Germinal center (tissue), 1 donor: ENCODE results near the gene TRPV5.

Experiments
- DNase-seq: peaks from one replicate; pipeline ENCODE4 v3.0.0; 2012; ENCODE audit warnings: mixed read lengths, low spot score

Gene TRPV5

DNA sequence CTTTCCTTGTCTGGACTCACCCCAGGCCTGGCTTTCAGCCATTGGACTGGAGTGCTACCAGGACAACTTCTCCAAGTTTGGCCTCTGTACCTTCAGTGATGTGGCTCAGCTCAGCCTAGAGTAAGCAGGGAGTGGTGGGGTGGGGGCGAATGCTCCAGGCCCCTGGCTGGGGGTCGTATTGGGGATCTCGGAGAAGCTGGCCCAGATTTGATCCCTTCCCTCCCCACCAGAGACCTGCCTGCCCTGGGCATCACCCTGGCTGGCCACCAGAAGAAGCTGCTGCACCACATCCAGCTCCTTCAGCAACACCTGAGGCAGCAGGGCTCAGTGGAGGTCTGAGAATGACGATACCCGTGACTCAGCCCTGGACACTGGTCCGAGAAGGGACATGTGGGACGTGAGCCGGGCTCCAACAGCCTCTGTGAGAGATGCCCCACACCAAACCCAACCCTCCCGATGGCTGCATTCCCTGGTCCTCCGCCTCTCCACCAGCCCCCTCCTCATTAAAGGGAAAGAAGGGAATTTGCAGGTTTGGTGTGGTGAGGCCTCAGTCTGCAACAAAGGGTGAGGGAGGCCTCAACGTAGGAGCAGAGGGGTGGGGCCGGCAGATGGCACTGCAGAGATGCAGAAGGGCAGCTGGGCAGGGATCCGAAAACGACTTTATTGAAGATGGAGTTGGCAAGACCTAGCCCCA, 62.8 kb downstream of the TRPV5 start:
- no peak for DNase-seq

- no peak for DNase-seq
Observed at GRCh38 chr7:142870147-142870559, 63.4 kb downstream of the TRPV5 start.

- no peak for DNase-seq
Observed at GRCh38 chr7:142869434-142869833, 64.1 kb downstream of the TRPV5 start.

- DNase-seq: no peak
Observed at GRCh38 chr7:142868986-142869415, 64.5 kb downstream of the TRPV5 start.

DNA sequence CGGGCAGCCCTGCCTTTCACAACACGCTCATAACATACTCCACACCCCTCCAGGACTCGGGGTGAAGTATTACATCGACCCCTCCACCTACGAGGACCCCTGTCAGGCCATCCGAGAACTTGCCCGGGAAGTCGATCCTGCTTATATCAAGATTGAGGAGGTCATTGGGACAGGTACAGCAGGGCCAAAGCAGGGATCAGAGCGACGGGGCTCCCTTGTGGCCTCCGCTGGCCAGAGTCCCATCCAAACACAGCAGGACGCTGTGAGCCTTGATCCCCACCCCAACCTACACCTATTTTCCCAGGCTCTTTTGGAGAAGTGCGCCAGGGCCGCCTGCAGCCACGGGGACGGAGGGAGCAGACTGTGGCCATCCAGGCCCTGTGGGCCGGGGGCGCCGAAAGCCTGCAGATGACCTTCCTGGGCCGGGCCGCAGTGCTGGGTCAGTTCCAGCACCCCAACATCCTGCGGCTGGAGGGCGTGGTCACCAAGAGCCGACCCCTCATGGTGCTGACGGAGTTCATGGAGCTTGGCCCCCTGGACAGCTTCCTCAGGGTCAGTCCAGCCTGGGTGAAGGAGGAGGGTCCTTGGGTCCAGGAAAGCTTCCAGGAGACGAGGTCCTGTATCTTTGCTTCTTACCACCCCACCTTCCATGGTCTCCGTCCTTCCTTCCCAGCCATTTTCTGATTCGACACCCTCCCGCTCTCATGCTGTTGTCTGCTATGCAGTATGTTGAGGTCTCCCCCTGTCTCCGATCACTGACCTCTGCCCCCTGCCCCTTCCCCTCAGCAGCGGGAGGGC, 65.2 kb downstream of the TRPV5 start:
- DNase-seq: no peak

DNA sequence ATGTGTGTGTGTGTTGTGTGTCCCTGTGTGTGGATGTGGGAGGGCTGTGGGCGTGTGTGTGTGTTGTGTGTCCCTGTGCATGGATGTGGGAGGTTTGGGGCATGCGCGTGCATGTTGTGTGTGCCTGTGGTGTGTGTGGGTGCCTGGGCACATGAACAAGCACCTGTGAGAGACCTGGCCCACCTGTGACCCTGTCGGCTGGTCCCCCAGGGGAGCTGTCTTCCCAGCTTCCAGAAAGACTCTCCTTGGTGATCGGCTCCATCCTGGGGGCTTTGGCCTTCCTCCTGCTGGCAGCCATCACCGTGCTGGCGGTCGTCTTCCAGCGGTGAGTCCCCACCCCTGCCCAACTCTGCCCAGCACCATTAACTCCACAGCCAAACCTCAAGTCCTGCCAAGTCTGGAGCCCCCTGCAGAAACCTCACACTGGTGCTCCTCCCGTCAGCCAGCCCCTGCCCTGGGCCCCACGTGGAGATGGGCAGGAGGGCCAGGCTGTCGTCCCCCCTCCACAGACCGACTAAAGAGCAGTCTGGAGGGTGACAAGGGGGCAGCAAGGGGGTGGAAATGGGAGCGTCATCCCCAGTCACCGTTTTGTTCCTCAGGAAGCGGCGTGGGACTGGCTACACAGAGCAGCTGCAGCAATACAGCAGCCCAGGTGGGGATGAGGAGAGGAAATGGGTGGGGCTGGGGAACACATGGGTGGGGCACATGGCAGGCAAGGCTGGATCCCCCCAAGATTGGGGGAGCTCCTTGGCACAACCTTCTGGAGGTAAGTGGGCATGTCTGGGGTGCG, 66.0 kb downstream of the TRPV5 start:
- DNase-seq: no peak

GRCh38 chr7:142867097-142867378, 66.5 kb downstream of the TRPV5 start:
- no peak for DNase-seq

DNA sequence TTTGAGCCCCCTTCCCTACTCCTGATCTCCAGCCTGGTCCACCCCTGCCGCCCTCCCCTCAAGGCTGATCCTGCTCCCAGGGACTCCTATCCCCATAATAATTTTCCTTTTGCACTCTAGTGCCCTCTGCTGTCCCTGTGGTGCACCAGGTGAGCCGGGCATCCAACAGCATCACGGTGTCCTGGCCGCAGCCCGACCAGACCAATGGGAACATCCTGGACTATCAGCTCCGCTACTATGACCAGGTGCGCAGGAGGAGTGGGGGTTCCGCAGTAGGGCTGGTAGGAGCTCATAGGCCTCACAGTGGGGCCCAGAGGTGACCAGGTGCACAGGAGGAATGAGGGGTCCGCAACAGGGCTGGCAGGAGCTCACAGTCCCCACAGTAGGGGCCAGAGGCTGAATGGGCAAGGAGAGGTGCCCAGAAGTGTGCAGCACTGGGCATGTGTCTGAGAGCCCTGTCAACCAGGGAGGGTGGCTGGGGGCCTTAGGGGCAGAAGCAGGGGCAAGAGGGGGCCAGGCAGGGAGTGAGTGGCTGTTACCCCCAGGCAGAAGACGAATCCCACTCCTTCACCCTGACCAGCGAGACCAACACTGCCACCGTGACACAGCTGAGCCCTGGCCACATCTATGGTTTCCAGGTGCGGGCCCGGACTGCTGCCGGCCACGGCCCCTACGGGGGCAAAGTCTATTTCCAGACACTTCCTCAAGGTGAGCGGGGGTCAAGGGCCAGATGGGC, 67.0 kb downstream of the TRPV5 start:
- no peak for DNase-seq

- DNase-seq: no peak
Observed at GRCh38 chr7:142865766-142866165, 67.8 kb downstream of the TRPV5 start.

- DNase-seq: no peak
Observed at GRCh38 chr7:142864980-142865747, 68.4 kb downstream of the TRPV5 start.

DNA sequence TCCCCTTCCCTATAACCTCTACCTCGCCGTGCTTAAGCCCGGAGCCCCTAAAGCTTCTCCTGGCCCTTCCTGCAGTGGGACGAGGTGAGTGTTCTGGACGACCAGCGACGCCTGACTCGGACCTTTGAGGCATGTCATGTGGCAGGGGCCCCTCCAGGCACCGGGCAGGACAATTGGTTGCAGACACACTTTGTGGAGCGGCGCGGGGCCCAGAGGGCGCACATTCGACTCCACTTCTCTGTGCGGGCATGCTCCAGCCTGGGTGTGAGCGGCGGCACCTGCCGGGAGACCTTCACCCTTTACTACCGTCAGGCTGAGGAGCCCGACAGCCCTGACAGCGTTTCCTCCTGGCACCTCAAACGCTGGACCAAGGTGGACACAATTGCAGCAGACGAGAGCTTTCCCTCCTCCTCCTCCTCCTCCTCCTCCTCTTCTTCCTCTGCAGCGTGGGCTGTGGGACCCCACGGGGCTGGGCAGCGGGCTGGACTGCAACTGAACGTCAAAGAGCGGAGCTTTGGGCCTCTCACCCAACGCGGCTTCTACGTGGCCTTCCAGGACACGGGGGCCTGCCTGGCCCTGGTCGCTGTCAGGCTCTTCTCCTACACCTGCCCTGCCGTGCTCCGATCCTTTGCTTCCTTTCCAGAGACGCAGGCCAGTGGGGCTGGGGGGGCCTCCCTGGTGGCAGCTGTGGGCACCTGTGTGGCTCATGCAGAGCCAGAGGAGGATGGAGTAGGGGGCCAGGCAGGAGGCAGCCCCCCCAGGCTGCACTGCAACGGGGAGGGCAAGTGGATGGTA, 69.5 kb downstream of the TRPV5 start:
- no peak for DNase-seq

DNA sequence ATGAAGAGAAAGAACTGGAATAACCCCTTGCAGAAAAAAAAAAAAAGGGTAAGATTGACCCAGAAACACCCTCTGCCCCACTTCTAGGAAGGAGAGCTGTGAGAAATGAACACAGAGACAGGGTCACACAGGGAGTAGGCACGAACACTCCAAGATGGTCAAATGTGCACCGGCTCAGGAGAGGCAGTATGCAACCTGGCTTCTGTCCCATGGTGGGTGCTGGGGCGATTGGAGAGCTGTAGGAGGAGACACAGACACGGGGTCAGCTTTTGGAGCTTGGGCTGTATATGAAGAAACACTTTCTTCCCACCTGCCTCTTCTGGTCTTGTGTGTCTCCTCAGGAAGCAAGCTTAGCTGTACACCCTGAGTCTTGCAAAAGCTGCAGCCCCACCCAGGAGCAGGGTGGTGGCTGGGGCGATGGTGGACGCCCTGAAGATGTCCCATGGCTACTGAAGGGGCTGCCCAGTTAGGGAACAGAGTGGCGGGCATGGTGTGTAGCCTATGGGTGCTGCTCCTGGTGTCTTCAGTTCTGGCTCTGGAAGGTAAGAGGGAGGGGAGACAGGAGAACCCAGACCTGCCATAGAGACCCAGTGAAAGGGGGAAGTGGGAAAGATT, 70.7 kb downstream of the TRPV5 start:
- no peak for DNase-seq

DNA sequence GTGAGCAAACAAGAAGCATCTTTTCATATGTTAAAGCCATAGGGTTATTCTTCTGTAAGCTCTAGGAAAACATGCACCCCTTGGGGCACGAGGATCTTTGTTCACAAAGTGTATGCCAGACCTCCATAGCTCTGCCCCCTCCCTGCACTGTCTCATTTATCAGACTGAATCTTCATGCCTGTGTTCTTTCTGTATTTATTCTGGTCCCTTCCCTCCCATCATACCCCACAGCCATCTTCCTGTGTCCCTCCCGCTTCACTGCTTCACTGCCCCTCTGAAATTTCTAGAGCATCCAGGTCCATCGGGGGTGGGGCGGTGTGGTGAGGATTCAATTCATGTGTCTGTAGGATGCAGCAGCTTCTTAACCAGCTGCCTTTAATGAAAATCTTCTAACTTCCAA, 71.2 kb downstream of the TRPV5 start:
- no peak for DNase-seq

DNA sequence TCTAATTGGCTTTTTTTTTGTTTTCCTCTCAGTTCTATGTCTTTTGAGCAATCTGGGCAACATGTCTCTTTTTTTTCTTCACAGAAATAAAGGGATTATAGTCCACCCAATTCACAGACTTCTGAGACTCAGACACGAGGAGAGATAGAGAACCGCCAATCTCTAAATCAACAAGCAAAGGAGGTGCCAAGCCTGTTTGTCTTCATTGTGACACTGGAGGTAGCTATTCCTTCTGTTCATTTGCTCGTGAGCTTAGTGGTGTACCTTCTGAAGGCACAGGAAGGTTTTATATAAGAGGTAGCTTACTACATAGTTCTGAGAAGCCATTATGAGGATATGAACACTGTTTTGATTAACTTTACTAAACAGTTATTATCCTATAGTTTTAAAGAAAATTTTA, 72.6 kb downstream of the TRPV5 start:
- no peak for DNase-seq

GRCh38 chr7:142859829-142860228, 73.7 kb downstream of the TRPV5 start:
- DNase-seq: no peak

- no peak for DNase-seq
Observed at GRCh38 chr7:142859411-142859810, 74.1 kb downstream of the TRPV5 start.
